Common myeloid progenitor, CD34-positive (primary cell): ENCODE measurements around the gene DNAH11.
"Not testable (repeated sequence)": the region's sequence is repeated elsewhere in the genome, so short reads cannot be mapped to it uniquely, and the experiment has no call there.

Experiments
- CTCF ChIA-PET: fragments of 350-600 bp; sonication (Branson Sonifier 250); formaldehyde crosslinking; loops from one replicate; lab custom pipeline; 2021; ENCODE audit warnings: antibody characterized with exemption; lab: Charles Lee
- POLR2A ChIA-PET: fragments of 350-600 bp; sonication (Branson Sonifier 250); formaldehyde crosslinking; loops from one replicate; lab custom pipeline; 2021; ENCODE audit warnings: antibody characterized with exemption; lab: Charles Lee
- DNase-seq, 3 donors: peaks; one replicate each; pipeline versions ENCODE4 v3.0.0 to v3.0.0-alpha.2; 2013
- H3K27ac ChIP-seq, 2 experiments: 1 replicate in 1 of 2; 2 replicates in 1 of 2; pipeline ENCODE4 v1.7.0; 2013; ENCODE audit warnings: inconsistent platforms in 2 of 2, low read length in 2 of 2, mild to moderate bottlenecking in 2 of 2, low read depth in 1 of 2, moderate library complexity in 1 of 2; ENCODE audit not compliant: severe bottlenecking in 2 of 2, insufficient read depth in 1 of 2, poor library complexity in 1 of 2
- H3K27me3 ChIP-seq, 5 experiments: replicated peaks in 2 of 5; 1 replicate in 3 of 5; 2 replicates in 2 of 5; pipeline versions ENCODE4 v1.6.1 to v1.7.0; 2013; ENCODE audit warnings: low read length in 4 of 5, mild to moderate bottlenecking in 2 of 5, moderate library complexity in 2 of 5, inconsistent platforms in 1 of 5; ENCODE audit not compliant: insufficient read depth in 5 of 5, control insufficient read depth in 4 of 5
- H3K36me3 ChIP-seq, 4 experiments: 1 replicate in 2 of 4; 2 replicates in 2 of 4; pipeline versions ENCODE4 v1.6.1 to v1.7.0; 2013; ENCODE audit warnings: low read length in 3 of 4, control low read depth in 1 of 4, mild to moderate bottlenecking in 1 of 4; ENCODE audit not compliant: control insufficient read depth in 4 of 4, insufficient read depth in 4 of 4
- H3K4me1 ChIP-seq, 4 experiments: 1 replicate in 3 of 4; 2 replicates in 1 of 4; pipeline versions ENCODE4 v1.6.1 to v1.7.1; 2013; ENCODE audit warnings: low read length in 3 of 4, mild to moderate bottlenecking in 3 of 4, control low read depth in 1 of 4, inconsistent platforms in 1 of 4, moderate library complexity in 1 of 4; ENCODE audit not compliant: control insufficient read depth in 4 of 4, insufficient read depth in 4 of 4; ENCODE audit errors: control extremely low read depth in 1 of 4
- H3K4me3 ChIP-seq, 7 experiments: 1 replicate in 4 of 7; 2 replicates in 3 of 7; pipeline versions ENCODE4 v1.5.1 to v1.7.0; 2013; ENCODE audit warnings: mild to moderate bottlenecking in 7 of 7, low read length in 6 of 7, moderate library complexity in 6 of 7, inconsistent platforms in 2 of 7, low read depth in 2 of 7, control low read depth in 1 of 7; ENCODE audit not compliant: insufficient read depth in 4 of 7, control insufficient read depth in 1 of 7; ENCODE audit errors: extremely low read depth in 1 of 7
- H3K9me3 ChIP-seq, 5 experiments: 1 replicate in 4 of 5; 2 replicates in 1 of 5; pipeline versions ENCODE4 v1.6.1 to v1.7.1; 2013; ENCODE audit warnings: low read length in 4 of 5, mild to moderate bottlenecking in 2 of 5, inconsistent platforms in 1 of 5, low read depth in 1 of 5, moderate library complexity in 1 of 5; ENCODE audit not compliant: control insufficient read depth in 4 of 5, insufficient read depth in 2 of 5; ENCODE audit errors: control extremely low read depth in 1 of 5
- WGBS: methylation state at CpG from one replicate; pipeline ENCODE4 v1.1.5; 2013; ENCODE audit not compliant: insufficient coverage; 5-methylcytosine and 5-hydroxymethylcytosine counted together

The DNAH11 gene

DNA sequence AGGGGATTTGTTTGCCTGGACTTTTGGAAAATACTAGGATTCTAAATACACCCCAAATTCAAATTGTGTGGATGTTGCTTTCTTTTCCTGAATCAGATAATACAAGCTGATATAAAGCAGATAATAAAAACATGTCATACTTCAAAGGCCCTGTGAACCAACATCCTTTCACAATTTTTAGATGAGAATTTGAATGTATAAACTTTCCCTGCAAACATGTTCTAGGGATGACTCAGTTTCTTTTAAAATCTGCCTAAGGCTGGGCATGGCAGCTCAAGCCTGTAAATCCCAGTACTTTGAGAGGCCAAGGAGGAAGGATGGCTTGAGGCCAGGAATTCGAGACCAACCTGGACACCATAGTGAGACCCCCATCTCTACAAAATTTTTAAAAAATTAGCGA lies 340.7 kb downstream of the DNAH11 start:
- DNase-seq, H3K9me3 ChIP-seq, H3K4me1 ChIP-seq, POLR2A ChIA-PET, H3K27ac ChIP-seq, H3K27me3 ChIP-seq, H3K36me3 ChIP-seq, H3K4me3 ChIP-seq: not testable (repeated sequence)
- CTCF ChIA-PET: interaction anchor here (1.3 kb wide), 1 partner anchor 31 kb away, joined by 3 read pairs; no protein-coding TSS in a partner anchor
- WGBS: 100% methylated on average over 1 of the region's 2 CpGs

DNA sequence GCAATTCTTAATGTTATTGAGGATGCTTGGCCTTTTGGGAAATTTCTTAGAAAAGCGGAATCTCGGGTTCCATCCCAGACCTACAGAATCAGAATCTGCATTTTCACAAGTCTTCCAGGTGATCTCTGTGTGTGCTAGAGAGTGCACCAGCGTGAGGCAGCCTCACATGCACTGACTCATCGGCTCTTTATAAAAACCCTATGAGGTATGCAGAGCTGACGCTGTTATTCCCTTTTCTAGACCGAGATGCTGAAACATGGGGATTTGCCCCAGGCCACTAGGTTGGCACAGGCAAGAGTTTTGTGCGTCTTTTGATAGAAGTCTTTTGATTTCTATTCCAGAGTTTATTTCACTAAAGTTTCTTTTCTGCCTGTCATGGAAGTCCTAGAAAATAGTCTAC lies 341.7 kb downstream of the DNAH11 start:
- CTCF ChIA-PET: no interaction called here
- 93% methylated on average over 4 of the region's 7 CpGs for WGBS
- Histone ChIP-seq H3K36me3 (peaks cover 0 to 2% (median 0%) of the 10 kb centered on the region in 4 experiments), H3K4me3 (no peak overlapping the region), H3K27ac (no peak overlapping the region), H3K4me1 (no peaks in the 10 kb centered on the region), H3K27me3 (no peaks in the 10 kb centered on the region), H3K9me3 (no peaks in the 10 kb centered on the region)
- POLR2A ChIA-PET: no interaction called here
- no peak for DNase-seq

DNA sequence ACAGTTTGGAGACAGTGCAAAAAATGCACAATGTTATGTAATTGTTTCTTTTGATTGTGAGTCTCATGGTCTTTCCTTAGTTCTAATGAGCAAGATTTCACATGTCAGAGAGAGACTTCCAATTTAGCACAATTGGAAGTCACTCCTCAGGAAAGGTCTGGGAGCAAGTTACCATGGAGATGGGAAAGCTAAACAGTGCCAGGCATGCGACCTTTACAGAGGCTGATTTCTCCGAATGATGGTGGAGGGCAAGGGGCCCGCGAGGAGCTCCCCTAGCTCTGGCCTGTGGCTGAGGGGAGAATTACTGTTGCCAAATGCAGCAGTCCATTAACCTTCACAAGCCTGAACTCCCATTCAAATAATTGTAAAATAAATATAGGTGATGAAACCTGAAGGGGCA lies 343.6 kb downstream of the DNAH11 start:
- CTCF ChIA-PET: no interaction called here
- H3K27ac ChIP-seq: no peak overlapping the region
- POLR2A ChIA-PET: interaction anchor here (0.6 kb wide), 1 partner anchor 133 kb away, joined by 3 read pairs; no protein-coding TSS in a partner anchor
- no peaks in the 10 kb centered on the region for H3K36me3 ChIP-seq
- H3K4me3 ChIP-seq: no peak overlapping the region
- H3K4me1 ChIP-seq: no peaks in the 10 kb centered on the region
- no peaks in the 10 kb centered on the region for H3K27me3 ChIP-seq
- no peak for DNase-seq
- H3K9me3 ChIP-seq: no peaks in the 10 kb centered on the region
- WGBS: no CpG with 5 or more reads among the region's 4 CpGs

DNA sequence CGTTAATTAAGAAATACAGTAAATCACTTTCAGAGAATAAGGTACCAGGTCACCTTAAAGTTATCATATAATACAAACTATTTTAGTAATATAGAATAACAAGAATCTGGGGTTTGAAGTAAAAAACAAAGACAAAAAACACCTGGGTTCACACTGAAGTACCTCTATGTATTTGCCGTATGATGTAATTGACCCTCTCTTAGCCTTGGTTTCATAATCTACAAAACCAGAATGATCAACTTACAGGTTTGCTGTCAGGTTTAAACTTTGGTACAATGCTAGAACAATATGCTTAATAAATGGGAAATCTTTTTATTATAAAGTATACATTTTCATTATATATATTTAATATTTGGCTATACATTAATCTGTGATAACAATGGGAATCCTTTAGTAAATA lies 344.5 kb downstream of the DNAH11 start:
- H3K27ac ChIP-seq: no peak overlapping the region
- no CpG with 5 or more reads among the region's 2 CpGs for WGBS
- peaks cover 0 to 2% (median 0%) of the 10 kb centered on the region in 4 experiments for H3K36me3 ChIP-seq
- no peak for DNase-seq
- POLR2A ChIA-PET: no interaction called here
- H3K4me1 ChIP-seq: no peaks in the 10 kb centered on the region
- CTCF ChIA-PET: no interaction called here
- H3K9me3 ChIP-seq: no peaks in the 10 kb centered on the region
- H3K27me3 ChIP-seq: no peaks in the 10 kb centered on the region
- no peak overlapping the region for H3K4me3 ChIP-seq

DNA sequence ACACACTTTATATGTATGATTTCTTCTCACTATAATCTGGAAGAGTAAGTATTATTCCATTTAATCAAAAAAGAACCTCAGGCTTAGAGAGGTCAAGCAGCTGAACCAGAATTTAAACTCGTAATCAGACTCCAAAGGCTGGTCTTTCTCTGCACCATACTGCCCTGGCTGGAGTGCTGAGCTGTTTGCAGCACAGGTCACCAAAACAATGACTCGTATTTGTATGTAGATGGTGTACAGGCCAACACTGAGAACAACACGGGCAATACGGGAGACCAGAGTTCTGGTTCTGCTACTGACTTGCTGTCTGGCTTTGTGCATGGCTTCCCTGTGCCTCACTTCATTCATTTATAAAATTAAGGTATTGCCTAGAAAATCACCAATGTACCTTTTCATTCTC lies 344.9 kb downstream of the DNAH11 start:
- WGBS: 100% methylated on average over 2 of the region's 4 CpGs
- no peak overlapping the region for H3K4me3 ChIP-seq
- no peaks in the 10 kb centered on the region for H3K27me3 ChIP-seq
- POLR2A ChIA-PET: no interaction called here
- no peaks in the 10 kb centered on the region for H3K9me3 ChIP-seq
- H3K36me3 ChIP-seq: peaks cover 0 to 2% (median 0%) of the 10 kb centered on the region in 4 experiments
- no peaks in the 10 kb centered on the region for H3K4me1 ChIP-seq
- no peak overlapping the region for H3K27ac ChIP-seq
- no peak for DNase-seq
- CTCF ChIA-PET: no interaction called here

DNA sequence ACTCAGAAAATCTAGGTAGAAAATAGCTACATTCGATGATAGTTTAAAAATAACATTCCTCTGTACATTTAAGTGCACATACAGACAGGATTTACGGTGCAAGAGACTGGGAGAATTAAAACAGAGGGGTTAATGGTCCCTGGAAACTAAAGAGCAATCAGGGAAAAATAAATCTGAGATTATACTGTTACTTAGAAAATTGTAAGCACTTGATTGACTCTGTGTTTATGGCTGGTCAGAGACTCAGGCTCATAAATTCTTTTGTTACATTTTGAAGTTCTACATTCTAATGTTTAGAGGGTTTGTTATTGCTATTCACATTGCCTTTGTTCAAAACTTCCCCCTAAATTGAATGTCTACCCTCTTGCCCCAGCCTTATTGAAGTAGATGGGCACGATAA lies 348.5 kb downstream of the DNAH11 start:
- Histone ChIP-seq H3K9me3 (no peaks in the 10 kb centered on the region), H3K4me3 (no peak overlapping the region), H3K36me3 (peaks cover 0 to 6% (median 2%) of the 10 kb centered on the region in 4 experiments), H3K27me3 (no peaks in the 10 kb centered on the region), H3K4me1 (no peaks in the 10 kb centered on the region), H3K27ac (no peak overlapping the region)
- WGBS: 100% methylated on average over 2 of the region's 3 CpGs
- DNase-seq: no peak
- ChIA-PET CTCF (no interaction called here), POLR2A (no interaction called here)

DNA sequence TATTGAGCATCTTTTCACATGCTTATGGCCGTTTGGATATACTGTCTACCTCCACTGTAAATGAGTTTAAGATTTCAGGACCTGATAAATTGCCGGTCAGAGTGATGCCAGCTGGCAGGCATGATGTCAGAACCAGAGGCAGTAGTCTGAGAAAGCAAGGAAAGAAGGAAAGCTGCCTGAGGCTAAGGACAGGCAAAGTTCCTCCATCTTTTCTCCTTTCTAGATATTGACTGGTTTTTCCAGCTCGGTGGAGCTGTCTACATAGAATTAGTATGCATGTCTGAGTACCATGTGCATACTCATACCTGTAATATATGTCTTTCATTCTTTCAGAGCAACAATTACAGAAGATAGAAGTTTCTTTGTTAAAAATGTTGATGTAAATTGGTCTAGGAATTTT lies 350.6 kb downstream of the DNAH11 start:
- Histone ChIP-seq H3K27me3 (no peaks in the 10 kb centered on the region), H3K4me3 (no peak overlapping the region), H3K36me3 (peaks cover 2 to 6% (median 2%) of the 10 kb centered on the region in 4 experiments), H3K4me1 (peaks cover 8 to 18% (median 15%) of the 10 kb centered on the region in 4 experiments), H3K9me3 (no peaks in the 10 kb centered on the region), H3K27ac (no peak overlapping the region)
- 100% methylated on average over 1 of the region's 3 CpGs for WGBS
- ChIA-PET POLR2A (no interaction called here), CTCF (no interaction called here)
- no peak for DNase-seq
